Mesenchymal stem cell (in vitro differentiated cells and primary cell): ENCODE measurements around the gene NPBWR2.

Source experiments
- DNase-seq: peaks from one replicate; pipeline ENCODE4 v3.0.0-alpha.2; 2013
- H2AFZ ChIP-seq: one replicate; pipeline ENCODE4 v1.6.1; 2013; ENCODE audit warnings: low read depth, mild to moderate bottlenecking, control low read depth, inconsistent platforms, low read length, moderate library complexity
- H2AK5ac ChIP-seq: 2 replicates; pipeline ENCODE4 v1.6.1; 2013; ENCODE audit warnings: low read length, moderate library complexity, mild to moderate bottlenecking, inconsistent platforms; ENCODE audit not compliant: severe bottlenecking
- H2BK120ac ChIP-seq: one replicate; pipeline ENCODE4 v1.6.1; 2013; ENCODE audit warnings: low read depth, mild to moderate bottlenecking, inconsistent platforms, low read length, moderate library complexity
- H2BK12ac ChIP-seq, 2 experiments: one replicate each; pipeline ENCODE4 v1.6.1; 2013; ENCODE audit warnings: inconsistent platforms in 2 of 2, low read length in 2 of 2, mild to moderate bottlenecking in 2 of 2, moderate library complexity in 2 of 2, control low read depth in 1 of 2
- H2BK15ac ChIP-seq: one replicate; pipeline ENCODE4 v1.6.1; 2013; ENCODE audit warnings: mild to moderate bottlenecking, low read depth, inconsistent platforms; ENCODE audit not compliant: poor library complexity, severe bottlenecking
- H2BK5ac ChIP-seq: 2 replicates; pipeline ENCODE4 v1.6.1; 2013; ENCODE audit warnings: low read depth, mild to moderate bottlenecking, low read length, control low read depth, inconsistent platforms; ENCODE audit not compliant: poor library complexity, severe bottlenecking
- H3K14ac ChIP-seq, 2 experiments: one replicate each; pipeline ENCODE4 v1.6.1; 2013; ENCODE audit warnings: inconsistent platforms in 2 of 2, low read length in 2 of 2, control low read depth in 1 of 2, mild to moderate bottlenecking in 1 of 2, moderate library complexity in 1 of 2
- H3K18ac ChIP-seq, 2 experiments: one replicate each; pipeline ENCODE4 v1.6.1; 2013; ENCODE audit warnings: inconsistent platforms in 2 of 2, low read length in 2 of 2, control low read depth in 1 of 2, low read depth in 1 of 2, mild to moderate bottlenecking in 1 of 2
- H3K23ac ChIP-seq, 2 experiments: one replicate each; pipeline ENCODE4 v1.6.1; 2013; ENCODE audit warnings: inconsistent platforms in 2 of 2, low read length in 2 of 2, mild to moderate bottlenecking in 2 of 2, moderate library complexity in 2 of 2, control low read depth in 1 of 2
- H3K27ac ChIP-seq: 2 replicates; pipeline ENCODE4 v1.5.1; 2013; ENCODE audit warnings: mild to moderate bottlenecking, moderate library complexity, low read length, control low read depth, inconsistent platforms; ENCODE audit not compliant: poor library complexity, severe bottlenecking
- H3K27me3 ChIP-seq, 2 experiments: 2 replicates each; pipeline versions ENCODE4 v1.6.1 to v1.7.0; 2013; ENCODE audit warnings: low read length in 2 of 2, mild to moderate bottlenecking in 2 of 2, moderate library complexity in 2 of 2, control low read depth in 1 of 2, inconsistent platforms in 1 of 2; ENCODE audit not compliant: control insufficient read depth in 1 of 2, insufficient read depth in 1 of 2
- H3K36me3 ChIP-seq, 2 experiments: 2 replicates each; pipeline versions ENCODE4 v1.6.1 to v1.7.0; 2013; ENCODE audit warnings: low read length in 2 of 2, control low read depth in 1 of 2, inconsistent platforms in 1 of 2, low read depth in 1 of 2, mild to moderate bottlenecking in 1 of 2; ENCODE audit not compliant: insufficient read depth in 2 of 2, control insufficient read depth in 1 of 2
- H3K4ac ChIP-seq, 2 experiments: one replicate each; pipeline ENCODE4 v1.6.1; 2013; ENCODE audit warnings: inconsistent platforms in 2 of 2, low read length in 2 of 2, mild to moderate bottlenecking in 2 of 2, moderate library complexity in 2 of 2, control low read depth in 1 of 2, low read depth in 1 of 2
- H3K4me1 ChIP-seq: 2 replicates; pipeline ENCODE4 v1.6.1; 2013; ENCODE audit warnings: low read depth, low read length, control low read depth; ENCODE audit not compliant: control insufficient read depth, insufficient read depth
- H3K4me2 ChIP-seq: 2 replicates; pipeline ENCODE4 v1.6.1; 2013; ENCODE audit warnings: low read length, mild to moderate bottlenecking, inconsistent platforms; ENCODE audit not compliant: poor library complexity, severe bottlenecking
- H3K4me3 ChIP-seq, 2 experiments: 2 replicates each; pipeline versions ENCODE4 v1.5.1 to v1.7.0; 2013; ENCODE audit warnings: low read length in 2 of 2, mild to moderate bottlenecking in 2 of 2, control low read depth in 1 of 2, low read depth in 1 of 2; ENCODE audit not compliant: insufficient read depth in 1 of 2
- H3K79me1 ChIP-seq: replicated peaks from 2 replicates; pipeline ENCODE4 v1.6.1; 2013; ENCODE audit warnings: mild to moderate bottlenecking, control low read depth, low read length, inconsistent platforms; ENCODE audit not compliant: poor library complexity, severe bottlenecking
- H3K9ac ChIP-seq: 2 replicates; pipeline ENCODE4 v1.7.0; 2013; ENCODE audit warnings: mild to moderate bottlenecking, low read length, moderate library complexity
- H3K9me3 ChIP-seq: 2 replicates; pipeline ENCODE4 v1.7.0; 2013; ENCODE audit warnings: mild to moderate bottlenecking, low read length; ENCODE audit not compliant: control insufficient read depth
- H4K8ac ChIP-seq: one replicate; pipeline ENCODE4 v1.6.1; 2013; ENCODE audit warnings: inconsistent platforms, mild to moderate bottlenecking, low read length, moderate library complexity
- H4K91ac ChIP-seq: one replicate; pipeline ENCODE4 v1.6.1; 2013; ENCODE audit warnings: mild to moderate bottlenecking, low read length, inconsistent platforms
- WGBS: methylation state at CpG from one replicate; pipeline ENCODE4 v1.1.7; 2013; ENCODE audit warnings: mixed read lengths; 5-methylcytosine and 5-hydroxymethylcytosine counted together

NPBWR2 gene

DNA sequence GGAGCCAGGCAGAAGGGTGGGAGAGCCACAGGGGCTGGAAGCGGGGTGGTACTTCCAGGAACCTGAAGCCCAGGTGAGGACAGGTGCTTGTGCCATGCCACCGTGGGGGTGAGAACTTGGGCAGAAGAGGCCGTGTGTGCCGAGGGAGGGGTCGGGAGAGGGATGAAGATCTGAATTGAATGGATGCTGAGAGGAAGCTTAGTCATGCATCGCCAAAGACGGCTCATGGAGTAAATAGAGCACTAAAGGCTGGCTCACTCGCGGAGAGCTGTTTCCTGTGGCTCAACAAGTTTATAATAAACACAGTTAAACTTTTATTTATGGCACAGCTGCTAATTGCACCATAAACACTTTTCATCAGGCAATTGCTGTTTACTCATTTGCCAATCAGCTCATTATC is 35.2 kb upstream of the NPBWR2 start:
- Histone ChIP-seq H3K27ac (no peak overlapping the region), H2BK15ac (no peak overlapping the region), H3K79me1 (no peaks in the 10 kb centered on the region), H3K4me3 (no peak overlapping the region), H2BK5ac (no peak overlapping the region), H3K36me3 (no peaks in the 10 kb centered on the region), H3K27me3 (peaks cover 23 to 45% of the 10 kb centered on the region in 2 experiments), H2AFZ (no peak overlapping the region), H4K8ac (no peak overlapping the region), H3K14ac (no peak overlapping the region), H3K4me2 (no peak overlapping the region), H3K18ac (no peak overlapping the region), H2AK5ac (no peak overlapping the region), H4K91ac (no peak overlapping the region), H3K9me3 (peaks cover 10% of the 10 kb centered on the region), H3K4ac (no peak overlapping the region), H3K4me1 (peaks cover 10% of the 10 kb centered on the region), H3K9ac (no peak overlapping the region), H3K23ac (no peak overlapping the region), H2BK12ac (no peak overlapping the region), H2BK120ac (no peak overlapping the region)
- WGBS = 23% methylated on average over 7 of the region's 9 CpGs
- DNase-seq = peak; percentile 12

- peaks cover 10% of the 10 kb centered on the region for H3K4me1 ChIP-seq
- 84% methylated on average over 9 of the region's 10 CpGs for WGBS
Measured at GRCh38 chr20:64140956-64141355, 33.6 kb upstream of the NPBWR2 start.

DNA sequence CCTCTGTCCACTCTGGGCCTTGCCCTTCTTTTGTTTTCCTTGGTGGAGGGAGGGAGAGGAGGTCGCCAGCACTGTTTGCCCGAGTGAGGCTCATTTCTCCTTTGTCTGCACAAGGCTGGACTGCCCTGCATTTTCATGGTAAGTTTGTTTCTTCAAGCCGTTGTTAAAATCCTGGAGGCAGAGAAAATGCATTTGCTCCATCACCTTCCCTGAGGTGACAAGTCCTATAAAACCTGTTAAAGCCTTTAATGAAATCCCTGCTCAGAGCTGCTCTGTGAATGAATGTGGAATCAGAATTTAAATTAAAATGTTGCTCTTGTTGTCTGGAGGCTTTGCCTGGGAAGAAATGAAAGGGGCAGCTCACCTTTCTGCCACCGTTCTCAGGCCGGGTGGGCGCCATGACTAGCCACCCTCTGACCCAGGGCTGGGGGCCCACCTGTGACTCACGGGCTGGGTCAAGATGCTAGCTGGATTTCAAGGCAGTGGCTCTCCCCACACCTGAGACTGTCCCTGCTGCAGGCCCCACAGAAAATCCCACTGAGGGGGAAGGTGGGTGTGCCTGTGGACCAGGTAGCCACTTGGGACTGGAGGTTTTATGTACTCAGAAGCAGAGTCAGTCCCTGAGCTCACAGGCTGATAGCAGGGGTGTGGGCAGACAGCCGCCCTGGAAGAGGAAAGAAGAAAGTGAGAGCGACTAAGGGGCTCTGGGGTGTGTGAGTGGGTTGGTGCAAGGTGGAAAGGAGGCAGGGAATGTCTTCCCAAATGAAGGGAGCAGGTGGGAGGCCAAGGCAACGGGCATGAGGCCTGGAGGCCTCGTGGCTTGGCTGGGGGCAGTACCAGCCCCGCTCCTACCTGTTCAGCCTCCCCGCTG is 32.9 kb upstream of the NPBWR2 start:
- DNase-seq = no peak
- Histone ChIP-seq H2AK5ac (no peak overlapping the region), H3K36me3 (no peaks in the 10 kb centered on the region), H4K91ac (no peak overlapping the region), H2BK12ac (no peak overlapping the region), H2AFZ (no peak overlapping the region), H3K23ac (no peak overlapping the region), H4K8ac (no peak overlapping the region), H3K79me1 (no peaks in the 10 kb centered on the region), H3K14ac (no peak overlapping the region), H3K27me3 (peaks cover 22 to 46% of the 10 kb centered on the region in 2 experiments), H3K27ac (no peak overlapping the region), H2BK15ac (no peak overlapping the region), H3K4me1 (peaks cover 10% of the 10 kb centered on the region), H3K4me2 (no peak overlapping the region), H3K9ac (no peak overlapping the region), H3K4me3 (no peak overlapping the region), H3K18ac (no peak overlapping the region), H3K9me3 (peaks cover 6% of the 10 kb centered on the region), H2BK120ac (no peak overlapping the region), H2BK5ac (no peak overlapping the region), H3K4ac (no peak overlapping the region)
- 82% methylated on average over 13 of the region's 13 CpGs for WGBS

More at GRCh38 chr20:64140956-64141355, 33.6 kb upstream of the NPBWR2 start:
- H3K18ac ChIP-seq = no peak overlapping the region
- no peak overlapping the region for H3K4me2 ChIP-seq
- no peak overlapping the region for H3K4ac ChIP-seq
- H2BK120ac ChIP-seq = no peak overlapping the region
- H3K27ac ChIP-seq = no peak overlapping the region
- no peak overlapping the region for H2BK12ac ChIP-seq
- no peaks in the 10 kb centered on the region for H3K79me1 ChIP-seq
- H4K91ac ChIP-seq = no peak overlapping the region
- no peak overlapping the region for H2BK5ac ChIP-seq
- peaks cover 22 to 42% of the 10 kb centered on the region in 2 experiments for H3K27me3 ChIP-seq
- H3K23ac ChIP-seq = no peak overlapping the region
- no peak for DNase-seq
- H4K8ac ChIP-seq = no peak overlapping the region
- H3K9ac ChIP-seq = no peak overlapping the region
- H2AK5ac ChIP-seq = no peak overlapping the region
- no peak overlapping the region for H3K4me3 ChIP-seq
- H3K36me3 ChIP-seq = no peaks in the 10 kb centered on the region
- H3K14ac ChIP-seq = no peak overlapping the region
- H3K9me3 ChIP-seq = peaks cover 10% of the 10 kb centered on the region
- H2AFZ ChIP-seq = no peak overlapping the region
- no peak overlapping the region for H2BK15ac ChIP-seq

GRCh38 chr20:64139199-64140060 is 32.1 kb upstream of the NPBWR2 start:
- Histone ChIP-seq H3K27me3 (peaks cover 22 to 50% of the 10 kb centered on the region in 2 experiments), H3K36me3 (no peaks in the 10 kb centered on the region), H3K23ac (no peak overlapping the region), H3K14ac (no peak overlapping the region), H2BK12ac (no peak overlapping the region), H4K8ac (no peak overlapping the region), H3K9ac (no peak overlapping the region), H2AK5ac (no peak overlapping the region), H2BK120ac (no peak overlapping the region), H3K79me1 (no peaks in the 10 kb centered on the region), H3K18ac (no peak overlapping the region), H2BK15ac (no peak overlapping the region), H3K4me1 (peaks cover 10% of the 10 kb centered on the region), H3K27ac (no peak overlapping the region), H4K91ac (no peak overlapping the region), H3K4me2 (no peak overlapping the region), H3K4me3 (peak overlapping the region in 1 of 2 experiments; percentile 7), H2BK5ac (no peak overlapping the region), H3K9me3 (no peaks in the 10 kb centered on the region), H2AFZ (no peak overlapping the region), H3K4ac (no peak overlapping the region)
- no peak for DNase-seq
- WGBS = 80% methylated on average over 21 of the region's 21 CpGs
